T-helper 1 cell (primary cell): Measurements from ENCODE around the gene DLX1.
"Not testable (repeated sequence)": the region's sequence is repeated elsewhere in the genome, so short reads cannot be mapped to it uniquely, and the experiment has no call there.

Source experiments
- DNase-seq, 5 donors: peaks; one replicate each; pipeline ENCODE4 v3.0.0-alpha.2; 2012 to 2020

The DLX1 gene

GRCh38 chr2:172120118-172120517, 34.8 kb downstream of the DLX1 start:
- DNase-seq, result no peak

DNA sequence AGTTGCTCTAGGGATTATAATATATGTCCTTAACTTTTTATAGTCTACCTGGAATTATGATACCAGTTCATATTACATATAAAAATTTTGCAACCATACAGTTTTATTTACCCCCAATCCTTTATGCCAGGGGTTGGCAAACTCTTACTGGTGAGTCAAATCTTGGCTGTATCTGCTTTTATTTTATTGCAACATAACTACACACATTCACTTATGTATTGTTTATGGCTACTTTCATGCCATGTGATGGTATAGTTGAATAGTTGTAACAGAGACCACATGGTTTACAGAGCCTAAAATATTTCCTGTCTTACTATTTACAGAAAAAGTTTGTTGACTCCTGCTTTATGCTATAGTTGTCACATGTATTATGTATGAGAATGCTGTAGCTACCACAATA, 43.2 kb downstream of the DLX1 start:
- no peak for DNase-seq

GRCh38 chr2:172129404-172129803, 44.1 kb downstream of the DLX1 start:
- DNase-seq, result no peak

DNA sequence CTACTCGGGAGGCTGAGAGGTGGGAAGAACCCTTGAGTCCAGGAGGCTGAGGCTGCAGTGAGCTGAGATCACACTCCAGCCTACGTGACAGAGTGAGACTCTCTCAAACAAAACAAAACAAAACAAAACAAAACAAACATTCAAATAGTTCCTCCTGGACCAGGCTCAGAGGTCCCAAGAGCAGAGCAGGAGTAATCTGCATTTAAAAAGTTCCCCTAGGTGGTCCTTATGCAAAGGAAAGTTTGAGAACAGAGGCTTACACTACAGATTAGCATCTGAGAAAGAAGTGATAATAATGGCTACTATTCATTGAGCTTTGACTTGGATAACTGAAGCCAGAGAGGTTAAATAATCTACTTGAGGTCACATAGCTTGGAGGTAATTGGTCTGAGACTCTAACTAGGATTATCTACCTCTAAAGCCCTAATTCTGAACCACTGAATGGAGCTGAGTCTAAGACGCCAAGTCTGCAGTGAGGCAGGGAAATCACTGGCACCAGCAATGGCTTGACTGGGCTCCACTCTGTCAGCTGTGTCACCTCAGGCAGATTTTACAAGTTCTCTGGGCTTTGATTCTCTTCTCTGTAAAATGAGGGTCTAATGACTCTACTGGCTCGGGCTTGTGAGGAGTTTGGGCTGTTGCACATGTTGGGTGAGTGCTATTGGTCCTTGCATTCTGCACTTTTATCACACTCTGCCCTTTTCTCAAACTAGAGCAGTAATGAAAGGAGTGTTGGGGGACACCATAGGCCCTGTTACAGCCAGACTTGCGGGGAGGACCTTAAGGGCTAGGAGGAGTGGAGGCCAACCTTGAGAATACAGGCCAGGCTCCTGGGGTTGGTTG, 46.6 kb downstream of the DLX1 start:
- no peak for DNase-seq

- no peak for DNase-seq
Observed at GRCh38 chr2:172134270-172134669, 49.0 kb downstream of the DLX1 start.

DNA sequence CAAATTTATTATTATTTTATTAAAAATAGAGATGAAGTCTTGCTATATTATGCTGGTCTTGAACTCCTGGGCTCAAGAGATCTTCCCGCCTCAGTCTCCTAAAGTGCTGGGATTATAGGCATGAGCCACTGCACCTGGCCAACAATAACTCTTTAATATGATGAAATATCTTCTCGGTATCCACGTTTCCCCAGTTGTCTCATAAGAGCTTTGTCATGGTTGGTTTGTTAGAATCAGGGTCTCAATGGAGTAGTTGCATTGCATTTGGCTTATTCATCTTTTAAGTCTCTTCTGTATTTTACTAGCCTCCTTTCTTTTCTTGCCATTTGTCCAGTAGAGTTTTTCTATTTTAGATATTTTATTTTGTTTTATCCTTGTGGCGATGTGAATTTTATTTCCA, 50.1 kb downstream of the DLX1 start:
- DNase-seq, result no peak

DNA sequence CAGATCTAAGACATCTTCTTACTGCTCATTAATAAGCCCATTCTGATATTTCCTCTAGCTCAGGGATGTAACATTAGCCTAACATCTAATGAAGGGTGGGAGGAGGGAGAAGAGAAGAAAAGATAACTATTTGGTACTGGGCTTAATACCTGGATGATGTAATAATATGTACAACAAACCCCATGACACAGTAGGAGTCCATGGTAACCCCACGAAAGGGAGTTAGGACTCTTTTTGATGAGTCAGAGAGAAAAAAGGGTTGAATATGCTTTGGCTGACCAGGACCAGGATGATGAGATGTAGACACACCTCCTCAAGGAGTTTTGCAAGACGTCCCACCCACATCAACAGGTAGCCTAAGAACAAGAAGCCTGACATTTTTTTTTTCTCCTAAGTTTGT, 51.8 kb downstream of the DLX1 start:
- no peak for DNase-seq

GRCh38 chr2:172137943-172138342, 52.6 kb downstream of the DLX1 start:
- no peak for DNase-seq

GRCh38 chr2:172138727-172139126, 53.4 kb downstream of the DLX1 start:
- not testable (repeated sequence) for DNase-seq
